SK-N-SH treated with all-trans-retinoic acid at 6 μM for 48 hours (cell line): Measurements from ENCODE around the gene GGT5.

Source experiments
- ATAC-seq: fragments of 200-7000 bp; cut with Tn5 transposase; 3 replicates; pipeline ENCODE4 v1.9.1; 2020; ENCODE audit warnings: mild to moderate bottlenecking, moderate library complexity
- BACH2 ChIP-seq: fragments of 250-450 bp; sonication (Bioruptor Pico); IDR thresholded peaks from 2 replicates; pipeline ENCODE4 v1.9.0; 2021; ENCODE audit warnings: mild to moderate bottlenecking, borderline replicate concordance
- CREB5 ChIP-seq: fragments of 250-450 bp; sonication (Bioruptor Pico); IDR thresholded peaks from 2 replicates; pipeline ENCODE4 v1.5.1; 2020; ENCODE audit warnings: low read depth, mild to moderate bottlenecking, moderate library complexity
- CSRNP3 ChIP-seq: fragments of 250-450 bp; sonication (Bioruptor Pico); IDR thresholded peaks from 2 replicates; pipeline ENCODE4 v1.5.1; 2021; ENCODE audit warnings: mild to moderate bottlenecking, moderate library complexity
- ESRRG ChIP-seq: fragments of 250-450 bp; sonication (Bioruptor Pico); IDR thresholded peaks from 2 replicates; pipeline ENCODE4 v1.6.1; 2021; ENCODE audit warnings: mild to moderate bottlenecking
- GLIS3 ChIP-seq: fragments of 250-450 bp; sonication (Bioruptor Pico); IDR thresholded peaks from 2 replicates; pipeline ENCODE4 v1.5.0; 2020; ENCODE audit warnings: mild to moderate bottlenecking, moderate library complexity
- PATZ1 ChIP-seq: fragments of 250-450 bp; sonication (Bioruptor Pico); IDR thresholded peaks from 2 replicates; pipeline ENCODE4 v1.8.0; 2020; ENCODE audit warnings: mild to moderate bottlenecking, moderate library complexity, borderline replicate concordance
- POU6F1 ChIP-seq: fragments of 250-450 bp; sonication (Bioruptor Pico); IDR thresholded peaks from 2 replicates; pipeline ENCODE4 v1.8.0; 2021; ENCODE audit warnings: low read depth, mild to moderate bottlenecking, moderate library complexity, borderline replicate concordance
- PPARA ChIP-seq: fragments of 250-450 bp; sonication (Bioruptor Pico); IDR thresholded peaks from 2 replicates; pipeline ENCODE4 v1.5.0; 2020; ENCODE audit warnings: mild to moderate bottlenecking, borderline replicate concordance
- SNAI2 ChIP-seq: fragments of 250-450 bp; sonication (Bioruptor Pico); IDR thresholded peaks from 2 replicates; pipeline ENCODE4 v1.5.0; 2020; ENCODE audit warnings: mild to moderate bottlenecking, moderate library complexity
- TOX ChIP-seq: fragments of 250-450 bp; sonication (Bioruptor Pico); IDR thresholded peaks from 2 replicates; pipeline ENCODE4 v1.8.0; 2021; ENCODE audit warnings: mild to moderate bottlenecking, moderate library complexity, borderline replicate concordance
- TSHZ2 ChIP-seq: fragments of 250-450 bp; sonication (Bioruptor Pico); IDR thresholded peaks from 2 replicates; pipeline ENCODE4 v1.5.0; 2020; ENCODE audit warnings: mild to moderate bottlenecking, moderate library complexity
- ZNF70 ChIP-seq: fragments of 450-650 bp; formaldehyde crosslinking; IDR thresholded peaks from 2 replicates; pipeline ENCODE4 v1.5.0; 2020; ENCODE audit warnings: mild to moderate bottlenecking, moderate library complexity
- ZNF8 ChIP-seq: fragments of 450-650 bp; formaldehyde crosslinking; IDR thresholded peaks from 2 replicates; pipeline ENCODE4 v1.5.0; 2020; ENCODE audit warnings: mild to moderate bottlenecking, moderate library complexity

Gene GGT5

GRCh38 chr22:24190159-24190540, 54.7 kb downstream of the GGT5 start (continued):
- TF ChIP-seq PATZ1 (no peak), ZNF70 (CRISPR knock-in tag) (no peak), CSRNP3 (no peak), PPARA (CRISPR knock-in tag) (no peak), POU6F1 (CRISPR knock-in tag) (no peak)

- peak; percentile 95 for ATAC-seq
- no peak for TF ChIP-seq SNAI2 (CRISPR knock-in tag)
- no peak for TF ChIP-seq ZNF8 (CRISPR knock-in tag)
- TF ChIP-seq CSRNP3 = no peak
- no peak for TF ChIP-seq TSHZ2 (CRISPR knock-in tag)
These were observed 55.4 kb downstream of the GGT5 start for GRCh38 chr22:24189249-24190158.

GRCh38 chr22:24188705-24189248, 56.1 kb downstream of the GGT5 start:
- peak; percentile 4; the same call in 1 of the 3 replicates for ATAC-seq
- no peak for TF ChIP-seq TOX (CRISPR knock-in tag)
- no peak for TF ChIP-seq BACH2 (CRISPR knock-in tag)
- TF ChIP-seq ESRRG (CRISPR knock-in tag) = no peak
- no peak for TF ChIP-seq GLIS3
- TF ChIP-seq CREB5 = no peak
- no peak for TF ChIP-seq CSRNP3
